Stomach (tissue), 9 donors: Measurements from ENCODE around the gene RPS6KA4. TPM values are rescaled to one million over a fixed set of nuclear protein-coding genes. Genes with fewer than 3 reads are reported as not detected.

Experiments
- DNase-seq, 2 donors: peaks; one replicate each; pipeline versions ENCODE4 v3.0.0 to v3.0.0-alpha.2; 2013 to 2019
- H3K27ac ChIP-seq, 5 donors: fragments of 200-600 bp in 4 of 5; sonication (generic) in 4 of 5; one replicate each; pipeline ENCODE4 v1.5.1; 2013 to 2019; ENCODE audit warnings: mild to moderate bottlenecking in 1 of 5, moderate library complexity in 1 of 5
- H3K27me3 ChIP-seq, 3 donors: fragments of 200-600 bp; sonication (generic); one replicate each; pipeline ENCODE4 v1.5.1; 2017 to 2019; ENCODE audit warnings: mixed run types in 1 of 3
- H3K36me3 ChIP-seq, 4 donors: fragments of 200-600 bp; sonication (generic); 1 replicate in 3 of 4; 2 replicates in 1 of 4; pipeline ENCODE4 v1.5.1; 2016 to 2019
- H3K4me1 ChIP-seq, 4 donors: fragments of 200-600 bp; sonication (generic); one replicate each; pipeline ENCODE4 v1.5.1; 2016 to 2019
- H3K4me3 ChIP-seq, 4 donors: fragments of 200-600 bp; sonication (generic) in 3 of 4; one replicate each; pipeline ENCODE4 v1.5.1; 2016 to 2019; ENCODE audit warnings: mild to moderate bottlenecking in 1 of 4
- H3K9me3 ChIP-seq, 4 donors: fragments of 200-600 bp; sonication (generic); one replicate each; pipeline ENCODE4 v1.5.1; 2016 to 2019
- CTCF ChIP-seq, 7 experiments: fragments of 450-650 bp in 4 of 7; fragments of 200-600 bp in 3 of 7; sonication (generic) in 3 of 7; IDR thresholded peaks; one replicate each; pipeline ENCODE4 v1.5.1; 2016 to 2019; ENCODE audit warnings: antibody characterized with exemption in 7 of 7, control low read depth in 2 of 7, mild to moderate bottlenecking in 1 of 7
- EP300 ChIP-seq: sonication (generic); formaldehyde crosslinking; IDR thresholded peaks from one replicate; pipeline ENCODE4 v1.6.1; 2017; ENCODE audit warnings: antibody characterized with exemption
- POLR2A ChIP-seq, 4 donors: fragments of 450-650 bp; IDR thresholded peaks; one replicate each; pipeline ENCODE4 v1.6.1; 2016; ENCODE audit warnings: antibody characterized with exemption in 4 of 4, control low read depth in 2 of 4, mild to moderate bottlenecking in 1 of 4, moderate library complexity in 1 of 4
- POLR2AphosphoS5 ChIP-seq, 3 donors: sonication (generic); formaldehyde crosslinking; IDR thresholded peaks; one replicate each; pipeline ENCODE4 v1.6.1; 2016; ENCODE audit warnings: antibody characterized with exemption in 3 of 3
- WGBS, 5 donors: extraction: QIAGEN DNeasy Blood & Tissue Kit in 3 of 5; methylation state at CpG; one replicate each; pipeline versions ENCODE4 v1.1.5 to v1.1.7; 2013 to 2018; 5-methylcytosine and 5-hydroxymethylcytosine counted together
- intact Hi-C: fragments of 100-400 bp; cut with DNase I; formaldehyde crosslinking; loops from one replicate; pipeline ENCODE4 v1.15.1; 2023; ENCODE audit warnings: low total_unique reads
- polyA plus RNA-seq, 3 donors: library from polyadenylated mRNA; stranded (reverse); fragments of 200-250 nt; gene quantifications; one replicate each; pipeline ENCODE4 v1.2.3, GENCODE V29; 2013
- total RNA-seq, 5 donors: library from RNA; depleted of rRNA; stranded (reverse); fragments of >200 nt; gene quantifications; one replicate each; pipeline versions ENCODE4 v1.1.0 to v1.2.3, GENCODE V29; 2014 to 2016
- donor health status: healthy with polysubstance abuse.
- donor health status: Bipolar disorder and iron deficiency.
- donor health status: healthy.

Gene RPS6KA4
- total and polyA plus RNA-seq, 8 donors: 15.4 to 103 (median 29.6) TPM

- intact Hi-C loops: no loop called here
- TF ChIP-seq POLR2AphosphoS5 (IDR thresholded peaks at IDR 0.05): no peak
- TF ChIP-seq EP300: no peak
- no peak for TF ChIP-seq CTCF (IDR thresholded peaks at IDR 0.05)
- no peak for TF ChIP-seq POLR2A (IDR thresholded peaks at IDR 0.05)
- no peak for DNase-seq
- Histone ChIP-seq H3K9me3 (no peaks in the 10 kb centered on the region), H3K27me3 (no peaks in the 10 kb centered on the region), H3K4me3 (no peak overlapping the region), H3K4me1 (peaks cover 0 to 17% (median 3%) of the 10 kb centered on the region in 4 donors), H3K36me3 (no peaks in the 10 kb centered on the region), H3K27ac (no peak overlapping the region)
- WGBS, 5 donors: 72 to 86% (median 85%) methylated on average over 8 to 10 of the region's 10 CpGs
Observed at GRCh38 chr11:64388894-64389293, 29.9 kb downstream of the RPS6KA4 start.

- no peak for DNase-seq
- TF ChIP-seq EP300 (no peak), POLR2AphosphoS5 (IDR thresholded peaks at IDR 0.05) (no peak), CTCF (IDR thresholded peaks at IDR 0.05) (no peak), POLR2A (IDR thresholded peaks at IDR 0.05) (no peak)
- H3K9me3 ChIP-seq: no peaks in the 10 kb centered on the region
- intact Hi-C loops: no loop called here
- H3K27ac ChIP-seq: no peak overlapping the region
- H3K27me3 ChIP-seq: no peaks in the 10 kb centered on the region
- WGBS, 5 donors: 89 to 98% (median 92%) methylated on average over 2 of the region's 2 CpGs
- H3K4me1 ChIP-seq: peaks cover 0 to 7% (median 3%) of the 10 kb centered on the region in 4 donors
- H3K4me3 ChIP-seq: no peak overlapping the region
- H3K36me3 ChIP-seq: no peaks in the 10 kb centered on the region
Observed at GRCh38 chr11:64389851-64390250, 30.9 kb downstream of the RPS6KA4 start.

- intact Hi-C loops: no loop called here
- Histone ChIP-seq H3K4me1 (peaks cover 0 to 2% (median under 1%) of the 10 kb centered on the region in 4 donors), H3K9me3 (no peaks in the 10 kb centered on the region), H3K27ac (no peak overlapping the region), H3K27me3 (peaks cover 0 to 2% (median 0%) of the 10 kb centered on the region in 3 donors), H3K36me3 (no peaks in the 10 kb centered on the region), H3K4me3 (no peak overlapping the region)
- TF ChIP-seq POLR2A (IDR thresholded peaks at IDR 0.05) (no peak), POLR2AphosphoS5 (IDR thresholded peaks at IDR 0.05) (no peak), EP300 (no peak), CTCF (IDR thresholded peaks at IDR 0.05) (no peak)
- 77 to 90% (median 90%) methylated on average over 1 to 3 of the region's 3 CpGs for WGBS, 5 donors
- no peak for DNase-seq
Observed at GRCh38 chr11:64390558-64390957, 31.6 kb downstream of the RPS6KA4 start.

GRCh38 chr11:64391839-64392238 is 32.9 kb downstream of the RPS6KA4 start:
- H3K36me3 ChIP-seq: no peaks in the 10 kb centered on the region
- intact Hi-C loops: no loop called here
- no peak overlapping the region for H3K27ac ChIP-seq
- WGBS, 5 donors: 79 to 94% (median 90%) methylated on average over 3 of the region's 3 CpGs
- peaks cover 0 to 10% (median 3%) of the 10 kb centered on the region in 4 donors for H3K4me1 ChIP-seq
- no peak overlapping the region for H3K4me3 ChIP-seq
- DNase-seq: no peak
- TF ChIP-seq CTCF (IDR thresholded peaks at IDR 0.05) (no peak), POLR2A (IDR thresholded peaks at IDR 0.05) (no peak), EP300 (no peak), POLR2AphosphoS5 (IDR thresholded peaks at IDR 0.05) (no peak)
- no peaks in the 10 kb centered on the region for H3K9me3 ChIP-seq
- peaks cover 0 to 15% (median 0%) of the 10 kb centered on the region in 3 donors for H3K27me3 ChIP-seq
